Left cardiac atrium (tissue), 4 donors: ENCODE results near the gene CLNS1A. TPM values are rescaled to one million over a fixed set of nuclear protein-coding genes. Genes with fewer than 3 reads are reported as not detected.
A peak's percentile ranks its signal among the peaks of the same experiment; 100 is the strongest.
"Not testable (repeated sequence)": the region's sequence is repeated elsewhere in the genome, so short reads cannot be mapped to it uniquely, and the experiment has no call there.

Source experiments
- ATAC-seq, 2 donors: fragments of 200-7000 bp; cut with Tn5 transposase; one replicate each; pipeline ENCODE4 v1.9.1; 2020; ENCODE audit warnings: mild to moderate bottlenecking in 2 of 2, moderate library complexity in 2 of 2
- DNase-seq: peaks from one replicate; pipeline ENCODE4 v3.0.0-alpha.2; 2020
- intact Hi-C, 2 donors: fragments of 100-400 bp; cut with DNase I; formaldehyde crosslinking; loops; one replicate each; pipeline versions ENCODE4 v1.14.1 to v1.15.1; 2022 to 2023
- total RNA-seq, 2 donors: library from RNA; stranded (reverse); fragmentation: NEBNext Ultra II Directional; extraction: Animal tissue kit (Norgen Biotek cat#: 25700); gene quantifications; one replicate each; pipeline ENCODE4 v1.2.1, GENCODE V29; 2021
- donor health status: DM: no; HTN: yes; CAD: no.
- donor health status: DM: no; HTN: yes; CAD: no; lungs with severe emphysema.
- donor health status: DM: yes; HTN: yes; CAD: no.
- donor health status: Dilated cardiomyopathy.

Gene CLNS1A
- total RNA-seq, 2 donors from 2014 or later: 58.6 to 64.5 TPM

- intact Hi-C loops: not testable (repeated sequence)
These were observed 3.7 kb downstream of the CLNS1A start for GRCh38 chr11:77633926-77634325.

GRCh38 chr11:77630157-77630710 lies 7.4 kb downstream of the CLNS1A start:
- DNase-seq (no peak), ATAC-seq (no peak)
- intact Hi-C loops: no loop called here

More at GRCh38 chr11:77633926-77634325, 3.7 kb downstream of the CLNS1A start:
- ATAC-seq, DNase-seq: not testable (repeated sequence)

- intact Hi-C loops: no loop called here
- ATAC-seq (no peak), DNase-seq (no peak)
These were observed 17.9 kb downstream of the CLNS1A start for GRCh38 chr11:77619576-77620198.

- intact Hi-C loops: no loop called here
- DNase-seq (no peak), ATAC-seq (no peak)
These were observed 19.7 kb downstream of the CLNS1A start for GRCh38 chr11:77617892-77618291.

- DNase-seq: no peak
- no peak for ATAC-seq
- intact Hi-C loops: no loop called here
These were observed 25.7 kb downstream of the CLNS1A start for GRCh38 chr11:77611921-77612320.

GRCh38 chr11:77609234-77609633 lies 28.4 kb downstream of the CLNS1A start:
- no peak for DNase-seq
- ATAC-seq: no peak
- intact Hi-C loops: no loop called here

GRCh38 chr11:77604281-77604680 lies 33.3 kb downstream of the CLNS1A start:
- DNase-seq (no peak), ATAC-seq (no peak)
- intact Hi-C loops: no loop called here

- intact Hi-C loops: no loop called here
- peak; percentile 59 to 91 for ATAC-seq
These were observed 35.1 kb downstream of the CLNS1A start for GRCh38 chr11:77602381-77603088.

GRCh38 chr11:77598195-77598594 lies 39.4 kb downstream of the CLNS1A start:
- ATAC-seq (no peak), DNase-seq (no peak)
- intact Hi-C loops: no loop called here

More at GRCh38 chr11:77602381-77603088, 35.1 kb downstream of the CLNS1A start:
- no peak for DNase-seq

- intact Hi-C loops: no loop called here
- no peak for DNase-seq
- no peak for ATAC-seq
These were observed 41.0 kb downstream of the CLNS1A start for GRCh38 chr11:77596626-77597025.

- ATAC-seq (no peak), DNase-seq (no peak)
- intact Hi-C loops: no loop called here
These were observed 43.7 kb downstream of the CLNS1A start for GRCh38 chr11:77593883-77594282.

- intact Hi-C loops: no loop called here
- ATAC-seq: no peak
- DNase-seq: no peak
These were observed 44.9 kb downstream of the CLNS1A start for GRCh38 chr11:77592727-77593126.

- intact Hi-C loops: no loop called here
- DNase-seq (no peak), ATAC-seq (peak; percentile 25 to 42)
These were observed 47.3 kb downstream of the CLNS1A start for GRCh38 chr11:77590194-77590782.

GRCh38 chr11:77589521-77590193 lies 47.9 kb downstream of the CLNS1A start, which contains the start of gene AQP11:
AQP11 (plus strand) TSS chr11:77589953; CDS start chr11:77589993, 40 bp downstream.
- intact Hi-C loops: no loop called here
- peak; percentile 86 for DNase-seq
- ATAC-seq: peak; percentile 96 to 98

- peak; percentile 12 to 22 for ATAC-seq
- intact Hi-C loops: no loop called here
- DNase-seq: no peak
These were observed 48.4 kb downstream of the CLNS1A start for GRCh38 chr11:77589181-77589520.

GRCh38 chr11:77580712-77581337 lies 56.8 kb downstream of the CLNS1A start:
- intact Hi-C loops: no loop called here

GRCh38 chr11:77575428-77575827 lies 62.2 kb downstream of the CLNS1A start:
- intact Hi-C loops, ATAC-seq, DNase-seq: not testable (repeated sequence)

More at GRCh38 chr11:77580712-77581337, 56.8 kb downstream of the CLNS1A start:
- ATAC-seq: no peak
- DNase-seq: no peak

GRCh38 chr11:77570896-77571295 lies 66.7 kb downstream of the CLNS1A start:
- intact Hi-C loops, ATAC-seq, DNase-seq: not testable (repeated sequence)

GRCh38 chr11:77569676-77570070 lies 67.9 kb downstream of the CLNS1A start:
- intact Hi-C loops: no loop called here
- DNase-seq: no peak
- no peak for ATAC-seq
